IMR-90 (cell line): ENCODE data around the gene PIGA. TPM values are rescaled to one million over a fixed set of nuclear protein-coding genes. Genes with fewer than 3 reads are reported as not detected.

Source experiments
- ATAC-seq: fragments of 200-7000 bp; cut with Tn5 transposase; 2 replicates; pipeline ENCODE4 v1.9.1; 2020; ENCODE audit warnings: low read depth, mild to moderate bottlenecking, moderate library complexity
- BruUV-seq: library from RNA; stranded (reverse); fragments of 400-500 nt; replicated peaks from 2 replicates; lab custom pipeline; 2021; lab: Mats Ljungman, UMichigan
- CTCF ChIA-PET: fragments of 300-600 bp; formaldehyde crosslinking; extraction: SDS; loops from one replicate; lab custom pipeline; 2021; ENCODE audit warnings: antibody characterized with exemption; lab: Yijun Ruan, JAX
- POLR2A ChIA-PET: fragments of 300-600 bp; sonication (Branson Sonifier 250); formaldehyde crosslinking; loops from one replicate; lab custom pipeline; 2022; ENCODE audit warnings: antibody characterized with exemption; ENCODE audit not compliant: unreplicated experiment; lab: Charles Lee
- DNase-seq: peaks from one replicate; pipeline ENCODE4 v3.0.0; 2013
- H2AFZ ChIP-seq: replicated peaks from 2 replicates; pipeline ENCODE3; 2013; ENCODE audit warnings: low read length, mild to moderate bottlenecking; ENCODE audit not compliant: poor library complexity
- H2AK5ac ChIP-seq: 2 replicates; pipeline ENCODE4 v1.6.1; 2013; ENCODE audit warnings: low read depth, low read length, inconsistent platforms
- H2AK9ac ChIP-seq: replicated peaks from 2 replicates; pipeline ENCODE3; 2013; ENCODE audit warnings: mild to moderate bottlenecking, low read depth, low read length, moderate library complexity; ENCODE audit not compliant: poor library complexity
- H2BK120ac ChIP-seq: 2 replicates; pipeline ENCODE4 v1.6.1; 2013; ENCODE audit warnings: low read depth, low read length, inconsistent platforms
- H2BK15ac ChIP-seq: 3 replicates; pipeline ENCODE4 v1.6.1; 2013; ENCODE audit warnings: low read depth, low read length, inconsistent platforms
- H2BK20ac ChIP-seq: 2 replicates; pipeline ENCODE4 v1.6.1; 2013; ENCODE audit warnings: low read depth, mild to moderate bottlenecking, inconsistent platforms, low read length, moderate library complexity
- H2BK5ac ChIP-seq: 2 replicates; pipeline ENCODE4 v1.6.1; 2013; ENCODE audit warnings: mild to moderate bottlenecking, low read depth, low read length, inconsistent platforms; ENCODE audit not compliant: poor library complexity, severe bottlenecking
- H3K14ac ChIP-seq: replicated peaks from 2 replicates; pipeline ENCODE4 v1.6.1; 2013; ENCODE audit warnings: low read depth, low read length, inconsistent platforms
- H3K18ac ChIP-seq: 2 replicates; pipeline ENCODE4 v1.6.1; 2013; ENCODE audit warnings: low read depth, low read length, control low read depth
- H3K23ac ChIP-seq: 2 replicates; pipeline ENCODE4 v1.6.1; 2013; ENCODE audit warnings: low read depth, low read length, inconsistent platforms
- H3K27ac ChIP-seq: 2 replicates; pipeline ENCODE4 v1.5.1; 2013; ENCODE audit warnings: mild to moderate bottlenecking, control low read depth, low read length; ENCODE audit not compliant: insufficient read depth
- H3K27me3 ChIP-seq: 2 replicates; pipeline ENCODE4 v1.6.1; 2013; ENCODE audit warnings: low read length; ENCODE audit not compliant: control insufficient read depth, insufficient read depth
- H3K36me3 ChIP-seq: 2 replicates; pipeline ENCODE4 v1.6.1; 2013; ENCODE audit warnings: low read length, mixed read lengths; ENCODE audit not compliant: control insufficient read depth, insufficient read depth
- H3K4ac ChIP-seq: 2 replicates; pipeline ENCODE4 v1.6.1; 2013; ENCODE audit warnings: low read depth, low read length, inconsistent platforms
- H3K4me1 ChIP-seq: 2 replicates; pipeline ENCODE4 v1.6.1; 2013; ENCODE audit warnings: low read length, mixed read lengths; ENCODE audit not compliant: control insufficient read depth, insufficient read depth
- H3K4me2 ChIP-seq: 2 replicates; pipeline ENCODE4 v1.6.1; 2013; ENCODE audit warnings: low read depth, mild to moderate bottlenecking, control low read depth, low read length, moderate library complexity
- H3K4me3 ChIP-seq: 2 replicates; pipeline ENCODE4 v1.5.1; 2013; ENCODE audit warnings: low read depth, mild to moderate bottlenecking, control low read depth, low read length, moderate library complexity; ENCODE audit not compliant: insufficient read depth
- H3K56ac ChIP-seq: 2 replicates; pipeline ENCODE4 v1.6.1; 2013; ENCODE audit warnings: low read length, inconsistent platforms; ENCODE audit not compliant: insufficient read depth; ENCODE audit errors: extremely low read depth
- H3K79me1 ChIP-seq, 2 experiments: 2 replicates each; pipeline ENCODE4 v1.6.1; 2013; ENCODE audit warnings: low read length in 2 of 2, inconsistent platforms in 1 of 2, low read depth in 1 of 2
- H3K9ac ChIP-seq: 2 replicates; pipeline ENCODE4 v1.6.1; 2013; ENCODE audit warnings: low read depth, low read length, control low read depth
- H3K9me1 ChIP-seq: 2 replicates; pipeline ENCODE4 v1.6.1; 2013; ENCODE audit warnings: low read length, inconsistent platforms; ENCODE audit not compliant: insufficient read depth
- H3K9me3 ChIP-seq: 2 replicates; pipeline ENCODE4 v1.6.1; 2013; ENCODE audit warnings: low read length; ENCODE audit not compliant: control insufficient read depth, insufficient read depth
- H4K20me1 ChIP-seq: 2 replicates; pipeline ENCODE4 v1.6.1; 2013; ENCODE audit warnings: low read length, inconsistent platforms; ENCODE audit not compliant: insufficient read depth
- H4K5ac ChIP-seq: 2 replicates; pipeline ENCODE4 v1.6.1; 2013; ENCODE audit warnings: mild to moderate bottlenecking, low read depth, low read length, control low read depth
- H4K8ac ChIP-seq, 2 experiments: 2 replicates each; pipeline ENCODE4 v1.6.1; 2013; ENCODE audit warnings: low read depth in 2 of 2, low read length in 2 of 2, control low read depth in 1 of 2, inconsistent platforms in 1 of 2
- H4K91ac ChIP-seq: 2 replicates; pipeline ENCODE4 v1.6.1; 2013; ENCODE audit warnings: low read depth, low read length, inconsistent platforms; ENCODE audit not compliant: insufficient read depth
- BHLHE40 ChIP-seq: fragments of 150-350 bp; IDR thresholded peaks from 2 replicates; pipeline ENCODE4 v1.6.1; 2016; ENCODE audit warnings: mild to moderate bottlenecking, low read depth, low read length
- CEBPB ChIP-seq: IDR thresholded peaks from 2 replicates; pipeline ENCODE4 v1.6.1; 2012; ENCODE audit warnings: low read depth, low read length, improper control_type of control experiment
- CHD1 ChIP-seq: IDR thresholded peaks from 2 replicates; pipeline ENCODE4 v1.6.1; 2012; ENCODE audit warnings: low read depth, low read length, improper control_type of control experiment
- ELK1 ChIP-seq: fragments of 150-350 bp; IDR thresholded peaks from 2 replicates; pipeline ENCODE4 v1.6.1; 2016; ENCODE audit warnings: low read depth, mild to moderate bottlenecking, low read length, moderate library complexity, borderline replicate concordance
- FOS ChIP-seq: fragments of 150-350 bp; IDR thresholded peaks from 2 replicates; pipeline ENCODE4 v1.6.1; 2016; ENCODE audit warnings: low read depth, low read length
- MAFK ChIP-seq: IDR thresholded peaks from 2 replicates; pipeline ENCODE4 v1.6.1; 2012; ENCODE audit warnings: low read depth, low read length, improper control_type of control experiment
- MAZ ChIP-seq: IDR thresholded peaks from 2 replicates; pipeline ENCODE4 v1.6.1; 2012; ENCODE audit warnings: low read depth, mild to moderate bottlenecking, low read length, improper control_type of control experiment, moderate library complexity, borderline replicate concordance
- MXI1 ChIP-seq: IDR thresholded peaks from 2 replicates; pipeline ENCODE4 v1.6.1; 2012; ENCODE audit warnings: low read depth, mild to moderate bottlenecking, low read length, moderate library complexity, borderline replicate concordance
- POLR2A ChIP-seq: IDR thresholded peaks from 2 replicates; pipeline ENCODE4 v1.6.1; 2012; ENCODE audit warnings: mild to moderate bottlenecking, low read depth, low read length
- RCOR1 ChIP-seq: IDR thresholded peaks from 2 replicates; pipeline ENCODE4 v1.6.1; 2012; ENCODE audit warnings: mild to moderate bottlenecking, low read length, improper control_type of control experiment; ENCODE audit not compliant: insufficient replicate concordance
- RFX5 ChIP-seq: IDR thresholded peaks from 2 replicates; pipeline ENCODE4 v1.8.0; 2012; ENCODE audit warnings: low read depth, mild to moderate bottlenecking, low read length, moderate library complexity
- SMC3 ChIP-seq: fragments of 150-350 bp; IDR thresholded peaks from 2 replicates; pipeline ENCODE4 v1.6.1; 2016; ENCODE audit warnings: low read depth, mild to moderate bottlenecking, antibody characterized with exemption, low read length, moderate library complexity
- USF2 ChIP-seq: fragments of 150-350 bp; IDR thresholded peaks from 2 replicates; pipeline ENCODE4 v1.6.1; 2017; ENCODE audit warnings: mild to moderate bottlenecking, antibody characterized with exemption, low read length, low read depth
- WGBS, 2 experiments: methylation state at CpG; one replicate each; pipeline versions ENCODE4 v1.1.5 to v1.1.7; 2013; ENCODE audit warnings: missing lambda C conversion rate in 2 of 2; ENCODE audit not compliant: insufficient read length in 1 of 2; ENCODE audit errors: extremely low coverage in 2 of 2; 5-methylcytosine and 5-hydroxymethylcytosine counted together
- dilution Hi-C: fragments of 300-500 bp; cut with HindIII; formaldehyde crosslinking; loops from one replicate; pipeline ENCODE4 v1.14.3; 2018; ENCODE audit warnings: low sequenced_read_pairs; ENCODE audit not compliant: unreplicated experiment
- in situ Hi-C: fragments of 300-500 bp; cut with MboI; formaldehyde crosslinking; loops from 3 replicates; pipeline ENCODE4 v1.14.3; 2019; ENCODE audit warnings: low sequenced_read_pairs, inconsistent platforms, mixed read lengths
- intact Hi-C: fragments of 100-400 bp; cut with micrococcal nuclease; formaldehyde crosslinking; loops from 2 replicates; pipeline ENCODE4 v1.10.0; 2022
- polyA plus RNA-seq, 3 experiments: library from polyadenylated mRNA; depleted of rRNA; stranded (reverse); fragments of >200 nt; gene quantifications; 2 replicates each; pipeline ENCODE4 v1.2.3, GENCODE V29; 2012; ENCODE audit warnings: low replicate concordance in 1 of 3
- total RNA-seq: library from RNA; depleted of rRNA; stranded (reverse); fragments of >200 nt; gene quantifications from 2 replicates; pipeline ENCODE4 v1.2.3, GENCODE V29; 2012
- TF ChIP-seq, protein P1 (sequence below): conservative IDR thresholded peaks from 2 replicates; pipeline ENCODE4 v1.5.1; 2012; ENCODE audit warnings: mild to moderate bottlenecking, low read depth, low read length, improper control_type of control experiment

Gene PIGA
- total and polyA plus RNA-seq, 2 of the 4 experiments (the other 2 are of a cell fraction): 3.4 to 9.1 TPM

GRCh38 chrX:15320297-15320696 is 15.0 kb downstream of the PIGA start:
- BruUV-seq: no TSS peak

More at GRCh38 chrX:15320297-15320696, 15.0 kb downstream of the PIGA start:
- POLR2A ChIA-PET: no interaction called here
- DNase-seq (no peak), ATAC-seq (no peak)
- Histone ChIP-seq H3K56ac (no peak overlapping the region), H3K27ac (no peak overlapping the region), H4K5ac (no peak overlapping the region), H2BK15ac (no peak overlapping the region), H3K14ac (no peak overlapping the region), H4K91ac (no peak overlapping the region), H3K23ac (no peak overlapping the region), H3K79me1 (no peaks in the 10 kb centered on the region), H3K4ac (no peak overlapping the region), H3K9ac (no peak overlapping the region), H2AK9ac (no peak overlapping the region), H3K4me2 (no peak overlapping the region), H3K4me3 (no peak overlapping the region), H3K9me3 (no peaks in the 10 kb centered on the region), H3K27me3 (no peaks in the 10 kb centered on the region), H2BK20ac (no peak overlapping the region), H2AK5ac (no peak overlapping the region), H3K9me1 (no peaks in the 10 kb centered on the region), H4K20me1 (no peaks in the 10 kb centered on the region), H2BK120ac (no peak overlapping the region), H3K4me1 (no peaks in the 10 kb centered on the region), H2BK5ac (no peak overlapping the region), H3K36me3 (no peaks in the 10 kb centered on the region), H2AFZ (no peak overlapping the region), H4K8ac (no peak overlapping the region), H3K18ac (no peak overlapping the region)
- no CpG with 5 or more reads among the region's 4 CpGs for WGBS, 2 experiments
- TF ChIP-seq MXI1 (no peak), RCOR1 (no peak), CHD1 (no peak), USF2 (no peak), ELK1 (no peak), SMC3 (no peak), CEBPB (no peak), FOS (no peak), RFX5 (no peak), MAFK (no peak), BHLHE40 (no peak), POLR2A (no peak), MAZ (no peak)
- TF ChIP-seq, protein P1, sequence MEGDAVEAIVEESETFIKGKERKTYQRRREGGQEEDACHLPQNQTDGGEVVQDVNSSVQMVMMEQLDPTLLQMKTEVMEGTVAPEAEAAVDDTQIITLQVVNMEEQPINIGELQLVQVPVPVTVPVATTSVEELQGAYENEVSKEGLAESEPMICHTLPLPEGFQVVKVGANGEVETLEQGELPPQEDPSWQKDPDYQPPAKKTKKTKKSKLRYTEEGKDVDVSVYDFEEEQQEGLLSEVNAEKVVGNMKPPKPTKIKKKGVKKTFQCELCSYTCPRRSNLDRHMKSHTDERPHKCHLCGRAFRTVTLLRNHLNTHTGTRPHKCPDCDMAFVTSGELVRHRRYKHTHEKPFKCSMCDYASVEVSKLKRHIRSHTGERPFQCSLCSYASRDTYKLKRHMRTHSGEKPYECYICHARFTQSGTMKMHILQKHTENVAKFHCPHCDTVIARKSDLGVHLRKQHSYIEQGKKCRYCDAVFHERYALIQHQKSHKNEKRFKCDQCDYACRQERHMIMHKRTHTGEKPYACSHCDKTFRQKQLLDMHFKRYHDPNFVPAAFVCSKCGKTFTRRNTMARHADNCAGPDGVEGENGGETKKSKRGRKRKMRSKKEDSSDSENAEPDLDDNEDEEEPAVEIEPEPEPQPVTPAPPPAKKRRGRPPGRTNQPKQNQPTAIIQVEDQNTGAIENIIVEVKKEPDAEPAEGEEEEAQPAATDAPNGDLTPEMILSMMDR: no peak
- in situ Hi-C loops (no loop called here), dilution Hi-C loops (no loop called here), intact Hi-C loops (no loop called here)
- CTCF ChIA-PET: no interaction called here
